Mesenchymal stem cell (in vitro differentiated cells and primary cell): ENCODE results near the gene POLR2H.
A peak's percentile ranks its signal among the peaks of the same experiment; 100 is the strongest.

Source experiments
- DNase-seq: peaks from one replicate; pipeline ENCODE4 v3.0.0-alpha.2; 2013
- H2AFZ ChIP-seq: one replicate; pipeline ENCODE4 v1.6.1; 2013; ENCODE audit warnings: low read depth, mild to moderate bottlenecking, control low read depth, inconsistent platforms, low read length, moderate library complexity
- H2AK5ac ChIP-seq: 2 replicates; pipeline ENCODE4 v1.6.1; 2013; ENCODE audit warnings: low read length, moderate library complexity, mild to moderate bottlenecking, inconsistent platforms; ENCODE audit not compliant: severe bottlenecking
- H2BK120ac ChIP-seq: one replicate; pipeline ENCODE4 v1.6.1; 2013; ENCODE audit warnings: low read depth, mild to moderate bottlenecking, inconsistent platforms, low read length, moderate library complexity
- H2BK12ac ChIP-seq, 2 experiments: one replicate each; pipeline ENCODE4 v1.6.1; 2013; ENCODE audit warnings: inconsistent platforms in 2 of 2, low read length in 2 of 2, mild to moderate bottlenecking in 2 of 2, moderate library complexity in 2 of 2, control low read depth in 1 of 2
- H2BK15ac ChIP-seq: one replicate; pipeline ENCODE4 v1.6.1; 2013; ENCODE audit warnings: mild to moderate bottlenecking, low read depth, inconsistent platforms; ENCODE audit not compliant: poor library complexity, severe bottlenecking
- H2BK5ac ChIP-seq: 2 replicates; pipeline ENCODE4 v1.6.1; 2013; ENCODE audit warnings: low read depth, mild to moderate bottlenecking, low read length, control low read depth, inconsistent platforms; ENCODE audit not compliant: poor library complexity, severe bottlenecking
- H3K14ac ChIP-seq, 2 experiments: one replicate each; pipeline ENCODE4 v1.6.1; 2013; ENCODE audit warnings: inconsistent platforms in 2 of 2, low read length in 2 of 2, control low read depth in 1 of 2, mild to moderate bottlenecking in 1 of 2, moderate library complexity in 1 of 2
- H3K18ac ChIP-seq, 2 experiments: one replicate each; pipeline ENCODE4 v1.6.1; 2013; ENCODE audit warnings: inconsistent platforms in 2 of 2, low read length in 2 of 2, control low read depth in 1 of 2, low read depth in 1 of 2, mild to moderate bottlenecking in 1 of 2
- H3K23ac ChIP-seq, 2 experiments: one replicate each; pipeline ENCODE4 v1.6.1; 2013; ENCODE audit warnings: inconsistent platforms in 2 of 2, low read length in 2 of 2, mild to moderate bottlenecking in 2 of 2, moderate library complexity in 2 of 2, control low read depth in 1 of 2
- H3K27ac ChIP-seq: 2 replicates; pipeline ENCODE4 v1.5.1; 2013; ENCODE audit warnings: mild to moderate bottlenecking, moderate library complexity, low read length, control low read depth, inconsistent platforms; ENCODE audit not compliant: poor library complexity, severe bottlenecking
- H3K27me3 ChIP-seq, 2 experiments: 2 replicates each; pipeline versions ENCODE4 v1.6.1 to v1.7.0; 2013; ENCODE audit warnings: low read length in 2 of 2, mild to moderate bottlenecking in 2 of 2, moderate library complexity in 2 of 2, control low read depth in 1 of 2, inconsistent platforms in 1 of 2; ENCODE audit not compliant: control insufficient read depth in 1 of 2, insufficient read depth in 1 of 2
- H3K36me3 ChIP-seq, 2 experiments: 2 replicates each; pipeline versions ENCODE4 v1.6.1 to v1.7.0; 2013; ENCODE audit warnings: low read length in 2 of 2, control low read depth in 1 of 2, inconsistent platforms in 1 of 2, low read depth in 1 of 2, mild to moderate bottlenecking in 1 of 2; ENCODE audit not compliant: insufficient read depth in 2 of 2, control insufficient read depth in 1 of 2
- H3K4ac ChIP-seq, 2 experiments: one replicate each; pipeline ENCODE4 v1.6.1; 2013; ENCODE audit warnings: inconsistent platforms in 2 of 2, low read length in 2 of 2, mild to moderate bottlenecking in 2 of 2, moderate library complexity in 2 of 2, control low read depth in 1 of 2, low read depth in 1 of 2
- H3K4me1 ChIP-seq: 2 replicates; pipeline ENCODE4 v1.6.1; 2013; ENCODE audit warnings: low read depth, low read length, control low read depth; ENCODE audit not compliant: control insufficient read depth, insufficient read depth
- H3K4me2 ChIP-seq: 2 replicates; pipeline ENCODE4 v1.6.1; 2013; ENCODE audit warnings: low read length, mild to moderate bottlenecking, inconsistent platforms; ENCODE audit not compliant: poor library complexity, severe bottlenecking
- H3K4me3 ChIP-seq, 2 experiments: 2 replicates each; pipeline versions ENCODE4 v1.5.1 to v1.7.0; 2013; ENCODE audit warnings: low read length in 2 of 2, mild to moderate bottlenecking in 2 of 2, control low read depth in 1 of 2, low read depth in 1 of 2; ENCODE audit not compliant: insufficient read depth in 1 of 2
- H3K79me1 ChIP-seq: replicated peaks from 2 replicates; pipeline ENCODE4 v1.6.1; 2013; ENCODE audit warnings: mild to moderate bottlenecking, control low read depth, low read length, inconsistent platforms; ENCODE audit not compliant: poor library complexity, severe bottlenecking
- H3K9ac ChIP-seq: 2 replicates; pipeline ENCODE4 v1.7.0; 2013; ENCODE audit warnings: mild to moderate bottlenecking, low read length, moderate library complexity
- H3K9me3 ChIP-seq: 2 replicates; pipeline ENCODE4 v1.7.0; 2013; ENCODE audit warnings: mild to moderate bottlenecking, low read length; ENCODE audit not compliant: control insufficient read depth
- H4K8ac ChIP-seq: one replicate; pipeline ENCODE4 v1.6.1; 2013; ENCODE audit warnings: inconsistent platforms, mild to moderate bottlenecking, low read length, moderate library complexity
- H4K91ac ChIP-seq: one replicate; pipeline ENCODE4 v1.6.1; 2013; ENCODE audit warnings: mild to moderate bottlenecking, low read length, inconsistent platforms
- WGBS: methylation state at CpG from one replicate; pipeline ENCODE4 v1.1.7; 2013; ENCODE audit warnings: mixed read lengths; 5-methylcytosine and 5-hydroxymethylcytosine counted together

POLR2H gene

DNA sequence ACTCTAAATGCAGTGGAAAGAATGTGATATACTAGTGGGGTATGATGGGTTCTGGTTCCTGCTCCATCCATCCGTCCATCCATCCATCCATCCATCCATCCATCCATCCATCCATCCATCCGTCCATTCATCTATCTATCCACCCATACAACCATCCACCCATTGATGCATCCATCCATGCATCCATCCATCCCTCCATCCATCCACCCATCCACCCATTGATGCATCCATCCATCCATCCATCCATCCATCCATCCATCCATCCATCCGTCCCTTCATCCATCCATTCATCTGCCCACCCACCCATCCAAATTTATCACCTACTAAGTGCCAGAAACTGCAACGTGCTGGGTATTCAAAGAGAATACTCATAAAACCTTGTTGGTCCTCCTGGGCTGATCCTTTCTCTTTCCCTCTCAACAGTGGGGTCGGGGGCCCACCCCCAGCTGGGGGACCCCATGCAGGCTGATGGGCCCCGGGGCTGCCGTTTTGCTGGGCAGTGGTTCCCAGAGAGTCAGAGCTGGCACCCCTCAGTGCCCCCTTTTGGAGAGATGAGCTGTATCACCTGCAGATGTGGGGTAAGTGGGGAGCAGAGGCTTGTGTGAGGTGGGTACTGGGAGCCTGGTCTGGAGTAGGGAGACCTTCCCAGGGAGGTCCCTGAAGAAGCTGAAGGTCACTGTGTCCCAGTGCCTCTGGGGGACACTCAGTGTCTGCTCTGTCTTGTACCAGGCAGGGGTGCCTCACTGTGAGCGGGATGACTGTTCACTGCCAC, 26.8 kb downstream of the POLR2H start:
- Histone ChIP-seq H3K9ac (no peak overlapping the region), H3K27ac (no peak overlapping the region), H4K8ac (no peak overlapping the region), H2BK5ac (no peak overlapping the region), H3K4me3 (no peak overlapping the region), H2AK5ac (no peak overlapping the region), H3K4me1 (peaks cover 4% of the 10 kb centered on the region), H2AFZ (no peak overlapping the region), H3K27me3 (peaks cover 5 to 66% of the 10 kb centered on the region in 2 experiments), H2BK120ac (no peak overlapping the region), H3K36me3 (no peaks in the 10 kb centered on the region), H3K4me2 (no peak overlapping the region), H2BK12ac (no peak overlapping the region), H3K9me3 (no peaks in the 10 kb centered on the region), H2BK15ac (no peak overlapping the region), H3K18ac (no peak overlapping the region), H3K14ac (peak overlapping the region in 1 of 2 experiments; percentile 62), H3K79me1 (no peaks in the 10 kb centered on the region), H4K91ac (no peak overlapping the region), H3K4ac (no peak overlapping the region), H3K23ac (no peak overlapping the region)
- no peak for DNase-seq
- WGBS, result 79% methylated on average over 8 of the region's 8 CpGs

DNA sequence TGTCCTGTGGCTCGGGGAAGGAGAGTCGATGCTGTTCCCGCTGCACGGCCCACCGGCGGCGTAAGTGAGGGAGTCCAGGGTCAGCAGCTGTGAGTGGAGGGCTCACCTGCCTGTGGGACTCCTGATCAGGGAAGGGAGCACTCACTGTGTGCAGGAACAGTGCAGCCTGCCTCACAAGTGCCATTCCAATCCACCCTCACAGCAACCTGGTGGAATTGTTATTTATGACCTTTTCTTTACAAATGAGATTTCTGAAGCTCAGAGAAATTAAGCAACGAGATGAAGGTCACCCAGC, 27.4 kb downstream of the POLR2H start:
- 78% methylated on average over 8 of the region's 8 CpGs for WGBS
- Histone ChIP-seq H2BK5ac (no peak overlapping the region), H4K8ac (no peak overlapping the region), H3K18ac (no peak overlapping the region), H3K14ac (peak overlapping the region in 1 of 2 experiments; percentile 62), H3K9ac (no peak overlapping the region), H3K4me2 (no peak overlapping the region), H3K23ac (no peak overlapping the region), H3K4me3 (no peak overlapping the region), H2BK120ac (no peak overlapping the region), H3K27ac (no peak overlapping the region), H3K4ac (no peak overlapping the region), H3K4me1 (peaks cover 4% of the 10 kb centered on the region), H3K9me3 (no peaks in the 10 kb centered on the region), H3K36me3 (no peaks in the 10 kb centered on the region), H2BK15ac (no peak overlapping the region), H3K79me1 (no peaks in the 10 kb centered on the region), H4K91ac (no peak overlapping the region), H2AFZ (no peak overlapping the region), H2AK5ac (no peak overlapping the region), H3K27me3 (peaks cover 5 to 64% of the 10 kb centered on the region in 2 experiments), H2BK12ac (no peak overlapping the region)
- DNase-seq, result no peak

DNA sequence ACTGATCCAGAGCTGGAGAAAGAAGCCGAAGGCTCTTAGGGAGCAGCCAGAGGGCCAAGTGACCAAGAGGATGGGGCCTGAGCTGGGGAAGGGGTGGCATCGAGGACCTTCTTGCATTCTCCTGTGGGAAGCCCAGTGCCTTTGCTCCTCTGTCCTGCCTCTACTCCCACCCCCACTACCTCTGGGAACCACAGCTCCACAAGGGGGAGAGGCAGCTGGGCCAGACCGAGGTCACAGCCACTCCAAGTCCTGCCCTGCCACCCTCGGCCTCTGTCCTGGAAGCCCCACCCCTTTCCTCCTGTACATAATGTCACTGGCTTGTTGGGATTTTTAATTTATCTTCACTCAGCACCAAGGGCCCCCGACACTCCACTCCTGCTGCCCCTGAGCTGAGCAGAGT, 27.9 kb downstream of the POLR2H start:
- Histone ChIP-seq H2BK120ac (no peak overlapping the region), H3K4me1 (peaks cover 4% of the 10 kb centered on the region), H2AK5ac (no peak overlapping the region), H4K91ac (no peak overlapping the region), H2AFZ (no peak overlapping the region), H2BK12ac (no peak overlapping the region), H4K8ac (no peak overlapping the region), H3K9me3 (no peaks in the 10 kb centered on the region), H3K79me1 (no peaks in the 10 kb centered on the region), H3K27ac (no peak overlapping the region), H3K18ac (no peak overlapping the region), H3K4me3 (no peak overlapping the region), H3K4ac (no peak overlapping the region), H3K27me3 (peaks cover 5 to 64% of the 10 kb centered on the region in 2 experiments), H2BK15ac (no peak overlapping the region), H3K14ac (no peak overlapping the region), H2BK5ac (no peak overlapping the region), H3K9ac (no peak overlapping the region), H3K4me2 (no peak overlapping the region), H3K23ac (no peak overlapping the region), H3K36me3 (no peaks in the 10 kb centered on the region)
- DNase-seq, result no peak
- WGBS, result 67% methylated on average over 3 of the region's 5 CpGs

DNA sequence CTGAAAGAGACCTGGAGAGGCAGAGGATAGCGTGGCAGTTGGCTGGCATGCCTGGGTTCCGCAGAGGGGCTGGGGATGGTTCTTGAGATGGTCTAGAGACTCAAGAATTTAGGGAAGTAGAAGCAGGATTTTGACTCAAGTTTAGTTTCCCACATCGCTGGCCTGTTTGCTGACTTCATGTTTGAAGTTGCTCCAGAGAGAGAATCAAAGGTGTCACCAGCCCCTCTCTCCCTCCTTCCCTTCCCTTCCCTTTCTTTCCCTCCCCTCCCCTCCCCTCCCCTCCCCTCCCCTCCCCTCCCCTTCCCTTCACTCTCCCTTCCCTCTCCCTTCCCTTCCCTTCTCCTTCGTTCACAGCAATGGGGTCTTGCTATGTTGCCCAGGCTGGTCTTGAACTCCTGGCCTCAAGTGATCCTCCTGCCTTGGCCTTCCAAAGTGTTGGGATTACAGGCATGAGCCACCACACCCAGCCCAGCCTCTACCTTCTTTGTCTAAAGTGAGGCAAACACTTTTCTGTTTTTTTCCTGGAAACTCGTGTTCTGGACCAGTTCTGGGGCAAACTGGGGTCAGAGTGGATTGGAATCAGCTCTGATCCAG, 28.5 kb downstream of the POLR2H start:
- no peak overlapping the region for H2BK15ac ChIP-seq
- H3K18ac ChIP-seq, result no peak overlapping the region
- DNase-seq, result no peak
- no peak overlapping the region for H4K91ac ChIP-seq
- H2AK5ac ChIP-seq, result no peak overlapping the region
- no peak overlapping the region for H3K14ac ChIP-seq
- no peak overlapping the region for H2BK120ac ChIP-seq
- no peak overlapping the region for H4K8ac ChIP-seq
- H2BK5ac ChIP-seq, result no peak overlapping the region
- H3K4ac ChIP-seq, result no peak overlapping the region
- no peaks in the 10 kb centered on the region for H3K79me1 ChIP-seq
- H3K9ac ChIP-seq, result no peak overlapping the region
- H2AFZ ChIP-seq, result no peak overlapping the region
- H3K23ac ChIP-seq, result no peak overlapping the region
- H3K36me3 ChIP-seq, result no peaks in the 10 kb centered on the region
- H3K4me2 ChIP-seq, result no peak overlapping the region
- no peak overlapping the region for H3K4me3 ChIP-seq
- no peaks in the 10 kb centered on the region for H3K9me3 ChIP-seq
- WGBS, result 88% methylated on average over 4 of the region's 5 CpGs
- H3K27ac ChIP-seq, result no peak overlapping the region
- peaks cover 4% of the 10 kb centered on the region for H3K4me1 ChIP-seq
- H2BK12ac ChIP-seq, result no peak overlapping the region
- H3K27me3 ChIP-seq, result peaks cover 5 to 64% of the 10 kb centered on the region in 2 experiments
